ENCODE results near the gene RFTN1. TPM values are rescaled to one million over a fixed set of nuclear protein-coding genes. Genes with fewer than 3 reads are reported as not detected.

Gene RFTN1
- total and polyA plus RNA-seq, 9 of the 15 experiments (the other 6 are each of a cell fraction or from before 2014, with no cell fraction given): 0.08 to 0.51 (median 0.11) TPM; not detected in 6

DNA sequence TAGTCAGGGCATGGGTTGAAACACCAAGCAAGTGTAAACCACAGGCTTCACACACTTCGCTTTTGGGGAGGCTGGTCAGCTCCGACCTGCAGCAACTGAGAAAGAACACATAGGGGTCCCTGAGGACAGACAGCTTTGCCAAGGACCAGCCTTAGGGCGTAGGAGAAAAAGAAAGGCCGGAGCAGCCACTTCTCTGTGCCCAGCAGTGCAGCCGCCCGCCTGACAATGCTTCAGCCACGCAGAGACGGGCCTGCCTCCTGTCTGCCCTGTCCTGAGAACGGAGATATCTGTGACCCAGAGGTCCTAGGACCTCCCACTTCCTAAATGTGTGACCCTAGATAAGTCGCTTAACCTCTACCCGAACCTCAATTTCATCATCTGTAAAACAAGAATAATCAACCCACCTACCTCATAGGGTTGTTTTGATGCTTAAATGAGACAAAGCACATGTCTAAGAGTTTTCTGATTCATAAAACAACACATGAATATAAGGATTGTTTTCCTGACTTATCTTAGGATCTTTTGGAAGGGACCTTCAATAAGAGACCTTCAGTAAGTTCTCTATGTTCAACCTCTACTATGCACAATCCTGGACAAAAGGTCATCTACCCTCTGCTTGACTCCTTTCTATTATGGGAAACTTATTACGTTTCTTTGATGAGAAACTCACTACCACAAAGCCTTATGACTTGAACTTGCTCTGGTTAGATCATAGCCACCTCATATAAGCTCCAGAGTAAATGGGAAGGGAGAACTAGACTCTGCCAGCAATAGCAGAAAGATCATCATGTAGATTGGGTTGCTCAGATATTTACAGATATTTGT lies 32.9 kb upstream of the RFTN1 start:
- in situ Hi-C loops (cut with MboI): loop anchor here (25.0 kb wide), 2 partner anchors 909 to 1334 kb away; partner anchors contain the start of gene CAPN7
- Histone ChIP-seq H2AFZ (ENCODE audit: low read depth, low read length) (peak overlapping the region; percentile 77), H3K9ac (ENCODE audit: insufficient read depth in 1 of 2, low read depth in 2 of 2, low read length in 2 of 2) (peak overlapping the region in 1 of 2 experiments; percentile 81; a peak in 2 of 4 replicates), H3K9me3 (replicated peaks; ENCODE audit: control insufficient read depth, insufficient read depth, low read depth, low read length) (no peaks in the 10 kb centered on the region), H3K4me2 (ENCODE audit: insufficient read depth, low read length) (peak overlapping the region; percentile 62), H3K4me3 (no peak overlapping the region), H3K9me1 (ENCODE audit: control insufficient read depth, insufficient read depth, low read length) (no peaks in the 10 kb centered on the region), H4K20me1 (replicated peaks; ENCODE audit: control insufficient read depth, insufficient read depth, low read length) (no peaks in the 10 kb centered on the region), H3K4me1 (replicated peaks in 1 of 2; ENCODE audit: control insufficient read depth in 2 of 2, insufficient read depth in 2 of 2, low read length in 2 of 2) (peaks cover 4 to 30% of the 10 kb centered on the region in 2 experiments; a peak in 4 of 5 replicates), H3K79me2 (ENCODE audit: control insufficient read depth, insufficient read depth, low read length) (no peaks in the 10 kb centered on the region), H3K27me3 (ENCODE audit: control insufficient read depth in 2 of 2, insufficient read depth in 2 of 2, low read length in 2 of 2) (peaks cover 0 to 2% of the 10 kb centered on the region in 2 experiments; a peak in 3 of 5 replicates), H3K27ac (ENCODE audit: extremely low read depth, low read depth, low read length) (no peak overlapping the region), H3K36me3 (ENCODE audit: control insufficient read depth, insufficient read depth, low read length) (no peaks in the 10 kb centered on the region)
- ChIA-PET CTCF (ENCODE audit: low intra/inter-chr PET ratio) (interaction anchor here (0.7 kb wide), 1 partner anchor 12 kb away, joined by 4 read pairs; no protein-coding TSS in a partner anchor), POLR2A (interaction anchor here (0.7 kb wide), 1 partner anchor 1427 kb away, joined by 3 read pairs; no protein-coding TSS in a partner anchor)
- peak; percentile 93 for ATAC-seq
- no TSS peak for BruUV-seq (replicated peaks)
- WGBS (ENCODE audit: insufficient coverage, low coverage, missing lambda C conversion rate): 2% methylated on average over 12 of the region's 12 CpGs
- peak in 2 of 4 experiments; percentile 63 to 84 for DNase-seq (ENCODE audit: extremely low read depth in 1 of 4, low spot score in 3 of 4)
- intact Hi-C loops (cut with micrococcal nuclease): loop anchor here (1.0 to 10.0 kb wide), 2 partner anchors 242 to 912 kb away; no protein-coding TSS in a partner anchor
- peak; percentile 26 for FAIRE-seq
- peak; percentile 95 for TF ChIP-seq SMAD4 (CRISPR knock-in tag; conservative IDR thresholded peaks at IDR 0.05)
- TF ChIP-seq, protein P1, sequence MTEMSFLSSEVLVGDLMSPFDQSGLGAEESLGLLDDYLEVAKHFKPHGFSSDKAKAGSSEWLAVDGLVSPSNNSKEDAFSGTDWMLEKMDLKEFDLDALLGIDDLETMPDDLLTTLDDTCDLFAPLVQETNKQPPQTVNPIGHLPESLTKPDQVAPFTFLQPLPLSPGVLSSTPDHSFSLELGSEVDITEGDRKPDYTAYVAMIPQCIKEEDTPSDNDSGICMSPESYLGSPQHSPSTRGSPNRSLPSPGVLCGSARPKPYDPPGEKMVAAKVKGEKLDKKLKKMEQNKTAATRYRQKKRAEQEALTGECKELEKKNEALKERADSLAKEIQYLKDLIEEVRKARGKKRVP (CRISPR knock-in tag; IDR thresholded peaks at IDR 0.05): peak; percentile 67; the same call in 1 of the 2 replicates
- TF ChIP-seq CREM (IDR thresholded peaks at IDR 0.05; ENCODE audit: low read depth): peak; percentile 63; the same call in 1 of the 2 replicates
- peak; percentile 41 to 95; a peak in 3 of 4 replicates for TF ChIP-seq RCOR1 (IDR thresholded peaks at IDR 0.05; ENCODE audit: borderline replicate concordance in 1 of 2, low read depth in 2 of 2, low read length in 2 of 2)
- 0 out of 2 replicates have a peak, but pooled peaks have one; percentile 12 for TF ChIP-seq ZBTB17 (CRISPR knock-in tag; IDR thresholded peaks at IDR 0.05)
- TF ChIP-seq, protein P2, sequence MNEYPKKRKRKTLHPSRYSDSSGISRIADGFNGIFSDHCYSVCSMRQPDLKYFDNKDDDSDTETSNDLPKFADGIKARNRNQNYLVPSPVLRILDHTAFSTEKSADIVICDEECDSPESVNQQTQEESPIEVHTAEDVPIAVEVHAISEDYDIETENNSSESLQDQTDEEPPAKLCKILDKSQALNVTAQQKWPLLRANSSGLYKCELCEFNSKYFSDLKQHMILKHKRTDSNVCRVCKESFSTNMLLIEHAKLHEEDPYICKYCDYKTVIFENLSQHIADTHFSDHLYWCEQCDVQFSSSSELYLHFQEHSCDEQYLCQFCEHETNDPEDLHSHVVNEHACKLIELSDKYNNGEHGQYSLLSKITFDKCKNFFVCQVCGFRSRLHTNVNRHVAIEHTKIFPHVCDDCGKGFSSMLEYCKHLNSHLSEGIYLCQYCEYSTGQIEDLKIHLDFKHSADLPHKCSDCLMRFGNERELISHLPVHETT (CRISPR knock-in tag; conservative IDR thresholded peaks at IDR 0.05 in 1 of 2, IDR thresholded peaks at IDR 0.05 in 1 of 2): 0 out of 4 replicates have a peak, but pooled peaks of 1 of the 2 experiments have one; percentile 53
- TF ChIP-seq ZKSCAN3 (CRISPR knock-in tag; IDR thresholded peaks at IDR 0.05): no peak
- peak; percentile 54 for TF ChIP-seq NEUROD1 (IDR thresholded peaks at IDR 0.05; ENCODE audit: borderline replicate concordance, low read depth, low read length, partially characterized antibody)
- TF ChIP-seq CTBP1 (IDR thresholded peaks at IDR 0.05; ENCODE audit: borderline replicate concordance): peak; percentile 70; the same call in 1 of the 2 replicates
- no peak for TF ChIP-seq BRD4 (IDR thresholded peaks at IDR 0.05)
- TF ChIP-seq HDAC1 (IDR thresholded peaks at IDR 0.05): 0 out of 4 replicates have a peak, but pooled peaks of 1 of the 2 experiments have one; percentile 40
- 0 out of 2 replicates have a peak, but pooled peaks have one; percentile 21 for TF ChIP-seq POLR2H (tag; IDR thresholded peaks at IDR 0.05; ENCODE audit: low read depth)
- TF ChIP-seq, protein P3, sequence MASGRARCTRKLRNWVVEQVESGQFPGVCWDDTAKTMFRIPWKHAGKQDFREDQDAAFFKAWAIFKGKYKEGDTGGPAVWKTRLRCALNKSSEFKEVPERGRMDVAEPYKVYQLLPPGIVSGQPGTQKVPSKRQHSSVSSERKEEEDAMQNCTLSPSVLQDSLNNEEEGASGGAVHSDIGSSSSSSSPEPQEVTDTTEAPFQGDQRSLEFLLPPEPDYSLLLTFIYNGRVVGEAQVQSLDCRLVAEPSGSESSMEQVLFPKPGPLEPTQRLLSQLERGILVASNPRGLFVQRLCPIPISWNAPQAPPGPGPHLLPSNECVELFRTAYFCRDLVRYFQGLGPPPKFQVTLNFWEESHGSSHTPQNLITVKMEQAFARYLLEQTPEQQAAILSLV (tag; IDR thresholded peaks at IDR 0.05): peak; percentile 42; the same call in 1 of the 2 replicates
- TF ChIP-seq PHF21A (IDR thresholded peaks at IDR 0.05; ENCODE audit: borderline replicate concordance, low read depth): no peak
- no peak for TF ChIP-seq XRCC5 (IDR thresholded peaks at IDR 0.05; ENCODE audit: low read depth, low read length)
- TF ChIP-seq E2F3 (CRISPR knock-in tag; IDR thresholded peaks at IDR 0.05): no peak
- TF ChIP-seq POLR2G (IDR thresholded peaks at IDR 0.05; ENCODE audit: low read depth, low read length): peak; percentile 75
- no peak for TF ChIP-seq ZNF57 (CRISPR knock-in tag; IDR thresholded peaks at IDR 0.05)
